NCI-H774 (cell line): Measurements from ENCODE around the gene FREM1.

Experiments used
- DNase-seq: peaks from one replicate; lab custom pipeline; 2025; lab: John Stamatoyannopoulos, UW

The FREM1 gene

GRCh38 chr9:14702200-14702720 is 208.0 kb downstream of the FREM1 start:
- no peak for DNase-seq

GRCh38 chr9:14693251-14693861 is 216.9 kb downstream of the FREM1 start, which contains the start of gene ZDHHC21:
Gene ZDHHC21, minus strand, starts transcription at chr9:14693432. Its CDS starts 19,092 bp downstream, at chr9:14674340.
- DNase-seq = peak; percentile 74

- peak; percentile 69 for DNase-seq
Measured at GRCh38 chr9:14692470-14693250, 217.6 kb downstream of the FREM1 start.

- no peak for DNase-seq
Measured at GRCh38 chr9:14690948-14691730, 219.1 kb downstream of the FREM1 start.

GRCh38 chr9:14687042-14687719 is 223.0 kb downstream of the FREM1 start:
- no peak for DNase-seq

GRCh38 chr9:14686168-14686567 is 224.1 kb downstream of the FREM1 start:
- no peak for DNase-seq
